ENCODE results near the gene COX20.

Gene COX20

GRCh38 chr1:244857761-244858160, 22.3 kb downstream of the COX20 start:
- DNase-seq (ENCODE audit: extremely low spot score) = no peak
- CTCF ChIA-PET = interaction anchor here (1.2 to 18.3 kb wide), 3 partner anchors 7 to 185 kb away, joined by 3 to 204 read pairs (median 6); partner anchors contain the start of gene COX20
- POLR2A ChIA-PET = no interaction called here
- TF ChIP-seq, protein P1, sequence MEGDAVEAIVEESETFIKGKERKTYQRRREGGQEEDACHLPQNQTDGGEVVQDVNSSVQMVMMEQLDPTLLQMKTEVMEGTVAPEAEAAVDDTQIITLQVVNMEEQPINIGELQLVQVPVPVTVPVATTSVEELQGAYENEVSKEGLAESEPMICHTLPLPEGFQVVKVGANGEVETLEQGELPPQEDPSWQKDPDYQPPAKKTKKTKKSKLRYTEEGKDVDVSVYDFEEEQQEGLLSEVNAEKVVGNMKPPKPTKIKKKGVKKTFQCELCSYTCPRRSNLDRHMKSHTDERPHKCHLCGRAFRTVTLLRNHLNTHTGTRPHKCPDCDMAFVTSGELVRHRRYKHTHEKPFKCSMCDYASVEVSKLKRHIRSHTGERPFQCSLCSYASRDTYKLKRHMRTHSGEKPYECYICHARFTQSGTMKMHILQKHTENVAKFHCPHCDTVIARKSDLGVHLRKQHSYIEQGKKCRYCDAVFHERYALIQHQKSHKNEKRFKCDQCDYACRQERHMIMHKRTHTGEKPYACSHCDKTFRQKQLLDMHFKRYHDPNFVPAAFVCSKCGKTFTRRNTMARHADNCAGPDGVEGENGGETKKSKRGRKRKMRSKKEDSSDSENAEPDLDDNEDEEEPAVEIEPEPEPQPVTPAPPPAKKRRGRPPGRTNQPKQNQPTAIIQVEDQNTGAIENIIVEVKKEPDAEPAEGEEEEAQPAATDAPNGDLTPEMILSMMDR (IDR thresholded peaks at IDR 0.05; ENCODE audit: control extremely low read depth, extremely low read depth, low read depth, missing control alignments) = no peak

DNA sequence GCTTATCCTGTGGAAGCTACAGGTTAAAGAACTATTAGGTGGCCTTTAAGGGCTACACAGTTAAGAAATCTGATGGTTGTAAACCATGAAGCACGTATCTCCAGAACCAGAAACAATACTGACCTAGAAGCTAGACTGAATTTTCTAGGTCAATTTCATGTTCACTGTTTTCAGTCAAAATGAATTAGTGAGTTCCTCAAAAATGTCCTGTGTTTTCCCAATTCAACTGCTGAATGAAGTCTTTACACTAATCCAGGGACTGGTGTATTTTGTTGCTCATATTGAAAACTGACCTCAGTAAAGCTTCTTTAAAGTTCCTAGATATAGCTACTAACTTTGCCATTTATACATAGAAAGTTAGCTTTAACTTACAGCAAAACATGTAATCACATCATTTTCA, 22.9 kb downstream of the COX20 start:
- no peak for DNase-seq (ENCODE audit: extremely low spot score)
- CTCF ChIA-PET = interaction anchor here (1.2 to 18.3 kb wide), 3 partner anchors 8 to 184 kb away, joined by 3 to 204 read pairs (median 6); partner anchors contain the start of gene COX20
- TF ChIP-seq, protein P1 (IDR thresholded peaks at IDR 0.05; ENCODE audit: control extremely low read depth, extremely low read depth, low read depth, missing control alignments) = no peak
- POLR2A ChIA-PET = no interaction called here

- TF ChIP-seq, protein P1 (IDR thresholded peaks at IDR 0.05; ENCODE audit: control extremely low read depth, extremely low read depth, low read depth, missing control alignments) = no peak
- DNase-seq (ENCODE audit: extremely low spot score) = no peak
- ChIA-PET POLR2A (interaction anchor here (0.6 to 1.3 kb wide), 2 partner anchors 24 to 73 kb away, joined by 4 to 5 read pairs; no protein-coding TSS in a partner anchor), CTCF (interaction anchor here (3.0 to 18.3 kb wide), 2 partner anchors 10 to 20 kb away, joined by 19 to 204 read pairs; partner anchors contain the start of gene COX20)
Observed at GRCh38 chr1:244860078-244860477, 24.6 kb downstream of the COX20 start.

DNA sequence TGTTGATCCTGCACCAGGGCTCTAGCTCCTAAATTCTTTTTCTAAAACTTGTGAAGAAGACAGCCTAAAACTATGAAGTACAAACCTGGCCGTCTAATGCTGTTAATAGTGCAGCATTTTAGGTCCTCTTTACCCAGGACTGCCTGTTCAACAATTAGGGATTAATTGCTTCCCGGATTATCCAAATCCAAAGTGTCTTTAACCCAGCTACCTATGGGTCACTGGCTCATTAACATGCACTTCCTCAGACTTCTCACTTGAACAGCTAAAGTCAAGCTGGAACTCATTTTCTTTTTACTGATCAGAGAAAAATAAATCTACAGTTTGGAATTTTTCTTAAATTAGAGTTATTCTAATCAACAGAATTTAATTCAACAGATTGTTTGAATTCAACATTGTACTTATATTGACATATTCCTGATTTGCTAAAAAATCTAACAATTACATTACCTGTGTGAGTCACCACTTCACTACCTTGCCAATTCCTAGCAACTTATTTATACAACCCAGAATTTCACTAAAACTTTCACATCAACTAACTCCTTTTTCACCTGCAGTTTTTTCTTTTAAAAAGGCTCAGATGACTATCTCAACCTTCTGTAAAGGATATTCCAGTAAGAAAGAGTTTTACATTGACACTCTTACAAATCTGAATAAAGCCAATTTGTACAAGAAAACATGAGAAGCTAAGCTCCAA, 25.6 kb downstream of the COX20 start:
- no peak for DNase-seq (ENCODE audit: extremely low spot score)
- TF ChIP-seq, protein P1 (IDR thresholded peaks at IDR 0.05; ENCODE audit: control extremely low read depth, extremely low read depth, low read depth, missing control alignments) = no peak
- CTCF ChIA-PET = interaction anchor here (1.0 to 18.3 kb wide), 6 partner anchors 8 to 181 kb away, joined by 3 to 204 read pairs (median 6); partner anchors contain the start of gene COX20
- POLR2A ChIA-PET = interaction anchor here (0.6 to 1.0 kb wide), 4 partner anchors 13 to 110 kb away, joined by 3 to 13 read pairs (median 6); no protein-coding TSS in a partner anchor

- DNase-seq (ENCODE audit: extremely low spot score) = no peak
- TF ChIP-seq, protein P1 (IDR thresholded peaks at IDR 0.05; ENCODE audit: control extremely low read depth, extremely low read depth, low read depth, missing control alignments) = no peak
- CTCF ChIA-PET = interaction anchor here (0.7 to 18.3 kb wide), 8 partner anchors 8 to 181 kb away, joined by 3 to 204 read pairs (median 6); partner anchors contain the start of gene COX20
- POLR2A ChIA-PET = interaction anchor here (0.7 to 1.0 kb wide), 3 partner anchors 14 to 109 kb away, joined by 3 to 13 read pairs (median 7); no protein-coding TSS in a partner anchor
Observed at GRCh38 chr1:244861683-244862082, 26.2 kb downstream of the COX20 start.

- CTCF ChIA-PET = interaction anchor here (0.7 to 18.3 kb wide), 7 partner anchors 9 to 180 kb away, joined by 3 to 204 read pairs (median 6); partner anchors contain the start of gene COX20
- POLR2A ChIA-PET = interaction anchor here (0.7 to 1.0 kb wide), 2 partner anchors 108 to 170 kb away, joined by 3 to 5 read pairs; no protein-coding TSS in a partner anchor
- DNase-seq (ENCODE audit: extremely low spot score) = no peak
- TF ChIP-seq, protein P1 (IDR thresholded peaks at IDR 0.05; ENCODE audit: control extremely low read depth, extremely low read depth, low read depth, missing control alignments) = no peak
Observed at GRCh38 chr1:244862354-244862698, 26.9 kb downstream of the COX20 start.
